CD4-positive, alpha-beta T cell (primary cell): ENCODE data around the gene PPM1J. TPM values are rescaled to one million over a fixed set of nuclear protein-coding genes. Genes with fewer than 3 reads are reported as not detected.

ENCODE experiments used
- ATAC-seq: fragments of 200-7000 bp; cut with Tn5 transposase; one replicate; pipeline ENCODE4 v1.10.0; 2022; ENCODE audit warnings: mild to moderate bottlenecking; ENCODE audit not compliant: poor library complexity
- CTCF ChIA-PET: fragments of 350-600 bp; sonication (Branson Sonifier 250); formaldehyde crosslinking; loops from one replicate; lab custom pipeline; 2021; ENCODE audit warnings: antibody characterized with exemption, inconsistent platforms; lab: Charles Lee
- POLR2A ChIA-PET: fragments of 350-600 bp; sonication (Branson Sonifier 250); formaldehyde crosslinking; loops from one replicate; lab custom pipeline; 2021; ENCODE audit warnings: antibody characterized with exemption, inconsistent platforms; lab: Charles Lee
- DNase-seq, 14 experiments: peaks; one replicate each; pipeline ENCODE4 v3.0.0-alpha.2; 2013 to 2020; ENCODE audit warnings: mixed read lengths in 2 of 14
- H3K27ac ChIP-seq, 2 donors: one replicate each; pipeline versions ENCODE4 v1.5.1 to v1.7.0; 2013; ENCODE audit warnings: low read length in 2 of 2, low read depth in 1 of 2, mild to moderate bottlenecking in 1 of 2
- H3K27me3 ChIP-seq, 2 experiments: 1 replicate in 1 of 2; 2 replicates in 1 of 2; pipeline versions ENCODE4 v1.6.1 to v1.7.0; 2013; ENCODE audit warnings: low read length in 2 of 2, control low read depth in 1 of 2, mild to moderate bottlenecking in 1 of 2, moderate library complexity in 1 of 2; ENCODE audit not compliant: insufficient read depth in 2 of 2, control insufficient read depth in 1 of 2
- H3K36me3 ChIP-seq: one replicate; pipeline ENCODE4 v1.6.1; 2013; ENCODE audit warnings: low read length, control low read depth; ENCODE audit not compliant: insufficient read depth
- H3K4me1 ChIP-seq: one replicate; pipeline ENCODE4 v1.6.1; 2013; ENCODE audit warnings: low read length, control low read depth; ENCODE audit not compliant: insufficient read depth
- H3K4me3 ChIP-seq: one replicate; pipeline ENCODE4 v1.5.1; 2013; ENCODE audit warnings: mild to moderate bottlenecking, low read length, moderate library complexity
- H3K9me3 ChIP-seq, 2 experiments: 1 replicate in 1 of 2; 2 replicates in 1 of 2; pipeline versions ENCODE4 v1.6.1 to v1.7.0; 2013; ENCODE audit warnings: low read length in 2 of 2, mild to moderate bottlenecking in 2 of 2, control low read depth in 1 of 2, moderate library complexity in 1 of 2; ENCODE audit not compliant: control insufficient read depth in 1 of 2, insufficient read depth in 1 of 2
- H3K27ac Mint-ChIP-seq: one replicate; pipeline ENCODE4 v1.8.0; 2020; ENCODE audit warnings: mixed read lengths
- H3K27me3 Mint-ChIP-seq: one replicate; pipeline ENCODE4 v1.8.0; 2021; ENCODE audit warnings: mixed read lengths
- H3K36me3 Mint-ChIP-seq: one replicate; pipeline ENCODE4 v1.8.0; 2021; ENCODE audit warnings: low read depth, mixed read lengths
- H3K4me1 Mint-ChIP-seq: one replicate; pipeline ENCODE4 v1.8.0; 2021; ENCODE audit warnings: low read depth, mixed read lengths
- H3K4me3 Mint-ChIP-seq: one replicate; pipeline ENCODE4 v1.8.0; 2020; ENCODE audit warnings: mild to moderate bottlenecking, mixed read lengths
- H3K9me3 Mint-ChIP-seq: one replicate; pipeline ENCODE4 v1.8.0; 2020; ENCODE audit warnings: mixed read lengths
- CTCF ChIP-seq: fragments of 200-600 bp; IDR thresholded peaks from one replicate; pipeline ENCODE4 v1.8.0; 2022; ENCODE audit warnings: antibody characterized with exemption, mild to moderate bottlenecking
- intact Hi-C, 2 experiments: fragments of 100-400 bp; cut with DNase I in 1 of 2; cut with micrococcal nuclease in 1 of 2; formaldehyde crosslinking; loops; one replicate each; pipeline versions ENCODE4 v1.15.1 to v1.9.0; 2023 to 2025; cut with DNase I, micrococcal nuclease
- total RNA-seq, 174 experiments: library from RNA in 2 of 174; stranded (reverse) in 2 of 174; gene quantifications; one replicate each; pipeline ENCODE4 v1.2.3 and lab custom pipeline; 2021 to 2026

The PPM1J gene
- total RNA-seq, 2 experiments from 2014 or later: 0.39 to 0.49 TPM

DNA sequence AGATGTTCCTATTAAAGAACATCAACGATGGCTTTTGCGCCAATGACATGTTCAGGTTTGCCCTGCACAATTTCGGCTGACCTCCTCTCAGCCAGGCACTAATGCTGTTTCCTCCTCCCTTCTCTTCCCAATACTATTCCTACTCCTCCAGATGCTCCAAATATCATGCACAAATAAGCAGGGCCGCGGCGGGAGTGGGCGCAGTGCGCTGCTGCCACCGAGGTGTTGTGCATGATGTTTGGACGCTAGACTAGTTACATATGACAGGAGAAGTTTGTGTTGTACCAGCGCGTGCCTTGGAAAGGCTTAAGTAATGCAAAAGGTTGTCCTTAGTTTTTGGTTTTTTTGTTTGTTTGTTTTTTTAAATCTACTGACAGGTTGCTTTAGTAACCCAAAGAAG, 33.3 kb upstream of the PPM1J start:
- H3K4me3 ChIP-seq: no peak overlapping the region
- ChIA-PET CTCF (no interaction called here), POLR2A (no interaction called here)
- H3K27me3 ChIP-seq: peaks cover 14 to 29% of the 10 kb centered on the region in 2 experiments
- DNase-seq: no peak
- H3K27me3 Mint-ChIP-seq: peaks cover 66% of the 10 kb centered on the region
- intact Hi-C loops: no loop called here
- peaks cover 10% of the 10 kb centered on the region for H3K4me1 ChIP-seq
- H3K27ac ChIP-seq: no peak overlapping the region
- no peaks in the 10 kb centered on the region for H3K36me3 ChIP-seq
- no peaks in the 10 kb centered on the region for H3K36me3 Mint-ChIP-seq
- ATAC-seq: no peak
- H3K4me3 Mint-ChIP-seq: no peak overlapping the region
- H3K27ac Mint-ChIP-seq: no peak overlapping the region
- peaks cover 2% of the 10 kb centered on the region for H3K9me3 Mint-ChIP-seq
- TF ChIP-seq CTCF: no peak
- H3K9me3 ChIP-seq: peaks cover 0 to 27% of the 10 kb centered on the region in 2 experiments
- peaks cover 6% of the 10 kb centered on the region for H3K4me1 Mint-ChIP-seq

- no peak for TF ChIP-seq CTCF
- H3K27ac Mint-ChIP-seq: no peak overlapping the region
- intact Hi-C loops: no loop called here
- no peak overlapping the region for H3K4me3 Mint-ChIP-seq
- ChIA-PET CTCF (no interaction called here), POLR2A (no interaction called here)
- peaks cover 11% of the 10 kb centered on the region for H3K4me1 Mint-ChIP-seq
- Histone ChIP-seq H3K27ac (no peak overlapping the region), H3K36me3 (no peaks in the 10 kb centered on the region), H3K27me3 (peaks cover 30 to 41% of the 10 kb centered on the region in 2 experiments), H3K4me3 (no peak overlapping the region), H3K9me3 (peaks cover 0 to 29% of the 10 kb centered on the region in 2 experiments), H3K4me1 (peaks cover 10% of the 10 kb centered on the region)
- no peak for DNase-seq
- H3K27me3 Mint-ChIP-seq: peaks cover 83% of the 10 kb centered on the region
- H3K36me3 Mint-ChIP-seq: no peaks in the 10 kb centered on the region
- ATAC-seq: no peak
- H3K9me3 Mint-ChIP-seq: no peaks in the 10 kb centered on the region
Observed at GRCh38 chr1:112744009-112744578, 29.0 kb upstream of the PPM1J start.

- CTCF ChIA-PET: no interaction called here
- Histone ChIP-seq H3K27me3 (peaks cover 30 to 47% of the 10 kb centered on the region in 2 experiments), H3K4me3 (no peak overlapping the region), H3K9me3 (peaks cover 0 to 28% of the 10 kb centered on the region in 2 experiments), H3K27ac (no peak overlapping the region), H3K4me1 (peaks cover 10% of the 10 kb centered on the region), H3K36me3 (no peaks in the 10 kb centered on the region)
- Mint-ChIP-seq H3K4me1 (peaks cover 11% of the 10 kb centered on the region), H3K27ac (no peak overlapping the region), H3K36me3 (no peaks in the 10 kb centered on the region), H3K9me3 (no peaks in the 10 kb centered on the region), H3K4me3 (no peak overlapping the region), H3K27me3 (peaks cover 82% of the 10 kb centered on the region)
- POLR2A ChIA-PET: no interaction called here
- DNase-seq (no peak), ATAC-seq (no peak)
- TF ChIP-seq CTCF: no peak
- intact Hi-C loops: no loop called here
Observed at GRCh38 chr1:112743174-112744008, 28.3 kb upstream of the PPM1J start.
